Adrenal gland (tissue), 12 donors: ENCODE results near the gene U2AF1L4. TPM values are rescaled to one million over a fixed set of nuclear protein-coding genes. Genes with fewer than 3 reads are reported as not detected.

Source experiments
- DNase-seq, 7 donors: peaks; one replicate each; pipeline ENCODE4 v3.0.0-alpha.2; 2019 to 2020
- H3K27ac ChIP-seq, 5 donors: fragments of 200-600 bp; sonication (generic) in 4 of 5; 1 replicate in 3 of 5; 2 replicates in 2 of 5; pipeline versions ENCODE4 v1.5.1 to v1.8.0; 2016 to 2020; ENCODE audit warnings: mild to moderate bottlenecking in 1 of 5
- H3K27me3 ChIP-seq: fragments of 200-600 bp; 2 replicates; pipeline ENCODE4 v1.8.0; 2021
- H3K36me3 ChIP-seq, 2 donors: fragments of 200-600 bp; replicated peaks in 1 of 2; 1 replicate in 1 of 2; 2 replicates in 1 of 2; pipeline versions ENCODE4 v1.5.1 to v1.8.0; 2018 to 2022
- H3K4me1 ChIP-seq, 2 donors: fragments of 200-600 bp; replicated peaks in 1 of 2; 1 replicate in 1 of 2; 2 replicates in 1 of 2; pipeline versions ENCODE4 v1.5.1 to v1.8.0; 2018 to 2021
- H3K4me3 ChIP-seq, 4 donors: fragments of 200-600 bp; sonication (generic) in 3 of 4; one replicate each; pipeline ENCODE4 v1.5.1; 2016 to 2018
- H3K9me3 ChIP-seq, 3 donors: fragments of 200-600 bp; sonication (generic) in 1 of 3; replicated peaks in 1 of 3; 1 replicate in 2 of 3; 2 replicates in 1 of 3; pipeline versions ENCODE4 v1.5.1 to v1.8.0; 2016 to 2021
- POLR2A ChIP-seq, 2 donors: fragments of 450-650 bp; IDR thresholded peaks; one replicate each; pipeline ENCODE4 v1.6.1; 2017; ENCODE audit warnings: antibody characterized with exemption in 2 of 2, mild to moderate bottlenecking in 2 of 2, moderate library complexity in 1 of 2
- WGBS, 4 donors: extraction: QIAGEN DNeasy Blood & Tissue Kit in 2 of 4; methylation state at CpG; one replicate each; pipeline versions ENCODE4 v1.1.5 to v1.1.7; 2013 to 2017; 5-methylcytosine and 5-hydroxymethylcytosine counted together
- intact Hi-C, 2 donors: fragments of 100-400 bp; cut with DNase I; formaldehyde crosslinking; loops; one replicate each; pipeline versions ENCODE4 v1.14.1 to v1.15.0; 2022 to 2023
- polyA plus RNA-seq, 3 donors: library from polyadenylated mRNA; stranded (reverse); fragments of 200-250 nt in 2 of 3; fragments of 350-450 nt in 1 of 3; fragmentation: Illumina TruSeq in 1 of 3; extraction: RNeasy Lipid Tissue Mini Kit (QIAGEN cat#74804) in 1 of 3; gene quantifications; one replicate each; pipeline ENCODE4 v1.2.3, GENCODE V29; 2013 to 2014
- total RNA-seq, 9 donors: library from RNA; depleted of rRNA in 4 of 9; stranded (reverse); fragments of >200 nt in 4 of 9; fragments of 120-200 nt in 1 of 9; fragmentation: NEBNext Ultra II Directional in 1 of 9; extraction: Animal tissue kit (Norgen Biotek cat#: 25700) in 1 of 9; gene quantifications; one replicate each; pipeline versions ENCODE4 v1.1.0 to v1.2.4, GENCODE V29; 2013 to 2023
- TF ChIP-seq, protein P1 (sequence below), 6 experiments: fragments of 450-650 bp in 4 of 6; fragments of 200-600 bp in 2 of 6; sonication (generic) in 1 of 6; IDR thresholded peaks; 1 replicate in 5 of 6; 2 replicates in 1 of 6; pipeline versions ENCODE4 v1.5.1 to v1.8.0; 2016 to 2021; ENCODE audit warnings: antibody characterized with exemption in 6 of 6, mild to moderate bottlenecking in 2 of 6, moderate library complexity in 1 of 6
- donor health status: healthy with polysubstance abuse.
- donor health status: Bipolar disorder and iron deficiency.
- donor health status: DM: yes; HTN: yes; CAD: no.
- donor health status: DM: no; HTN: no; CAD: no.
- donor health status: DM: no; HTN: no; CAD: no.
- donor health status: DM: yes; HTN: yes; CAD: no.

The U2AF1L4 gene
- total and polyA plus RNA-seq, 12 donors = 14.8 to 255 (median 32.8) TPM

DNA sequence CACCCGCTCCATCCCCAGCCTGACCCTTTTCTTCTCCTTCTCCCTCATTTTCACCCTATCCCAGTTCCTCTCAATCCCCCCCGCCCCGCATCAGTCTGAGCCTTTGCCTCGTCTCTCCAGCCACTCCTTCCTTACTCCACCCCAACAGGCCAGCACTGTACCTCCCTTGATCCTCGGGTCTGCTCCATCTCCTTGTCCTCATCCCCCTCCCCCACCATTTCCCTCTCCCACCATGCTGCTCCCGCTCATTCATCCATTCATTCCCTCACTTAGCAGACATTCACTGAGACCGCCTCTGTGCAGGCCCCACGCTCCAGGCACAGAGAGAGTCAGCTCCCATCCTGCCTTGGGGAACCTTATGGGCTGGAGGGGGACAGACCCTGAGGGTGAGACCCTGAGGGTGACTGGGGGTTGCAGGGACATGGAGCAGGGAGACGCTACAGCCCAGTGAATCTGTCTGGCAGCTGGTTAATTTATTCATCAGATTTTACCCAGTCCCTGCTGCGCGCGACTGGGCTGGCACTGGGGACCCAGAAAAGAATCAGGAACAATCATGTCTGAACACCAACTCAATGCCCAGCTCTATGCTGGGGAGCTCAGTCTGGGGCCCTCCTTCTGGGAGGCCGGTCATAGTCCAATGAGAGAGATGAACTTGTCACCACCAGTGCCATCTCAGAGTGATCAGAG is 31.0 kb upstream of the U2AF1L4 start:
- WGBS, 4 donors = 60 to 73% (median 64%) methylated on average over 11 to 13 of the region's 13 CpGs

DNA sequence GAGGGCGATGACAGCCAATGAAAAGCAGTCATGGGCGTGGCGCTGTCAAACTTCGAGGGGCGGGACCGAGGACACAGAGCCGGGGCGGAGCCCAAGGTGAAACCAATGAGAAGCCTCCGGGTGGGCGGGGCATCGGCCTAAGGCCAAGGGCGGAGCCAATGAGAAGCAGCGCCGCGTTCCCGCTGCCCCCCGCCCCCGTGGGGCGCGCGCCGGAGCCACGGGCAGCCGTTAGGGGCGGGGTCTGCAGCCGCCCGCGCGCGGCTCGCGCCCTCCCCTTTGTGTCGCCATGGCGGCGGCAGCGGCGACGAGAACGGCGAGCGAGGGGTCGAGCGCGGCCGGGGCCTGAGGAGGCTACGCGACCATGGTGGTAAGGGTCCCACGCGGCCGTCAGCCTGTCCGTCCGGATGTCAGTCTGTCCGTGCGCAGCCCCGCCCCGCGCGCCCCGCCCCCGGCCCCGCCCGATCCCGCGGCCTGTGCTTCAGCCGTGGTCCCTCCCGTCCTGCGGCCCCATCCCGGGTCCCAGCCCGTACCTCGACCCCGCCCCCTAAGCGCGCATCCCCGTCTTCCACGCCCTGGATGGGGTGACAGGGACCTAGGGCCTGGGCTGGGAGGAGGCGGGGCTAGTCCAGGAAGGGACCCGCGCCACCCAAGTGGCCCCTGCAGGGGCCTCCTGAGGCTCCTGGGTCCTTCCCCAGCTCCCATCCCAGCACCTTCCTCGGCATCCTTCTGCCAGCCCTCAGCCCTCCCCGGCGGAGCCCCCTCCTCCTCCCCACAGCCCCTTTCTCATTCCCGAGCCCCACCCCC is 30.3 kb upstream of the U2AF1L4 start, which contains the start of gene ARHGAP33:
TSS of gene ARHGAP33 (plus strand) at position 267 of the 804 bp plus-strand sequence. CDS start at position 362, 95 bp downstream.
- intact Hi-C loops = no loop called here

More for the DNA sequence above, 31.0 kb upstream of the U2AF1L4 start:
- intact Hi-C loops = no loop called here
- Histone ChIP-seq H3K4me1 (peaks cover 0 to 5% of the 10 kb centered on the region in 2 donors), H3K4me3 (peak overlapping the region in 2 of 4 donors; percentile 87 to 99), H3K36me3 (peaks cover 0 to 6% of the 10 kb centered on the region in 2 donors), H3K9me3 (no peaks in the 10 kb centered on the region), H3K27ac (no peak overlapping the region), H3K27me3 (no peaks in the 10 kb centered on the region)
- no peak for DNase-seq
- no peak for TF ChIP-seq POLR2A (IDR thresholded peaks at IDR 0.05)
- TF ChIP-seq, protein P1, sequence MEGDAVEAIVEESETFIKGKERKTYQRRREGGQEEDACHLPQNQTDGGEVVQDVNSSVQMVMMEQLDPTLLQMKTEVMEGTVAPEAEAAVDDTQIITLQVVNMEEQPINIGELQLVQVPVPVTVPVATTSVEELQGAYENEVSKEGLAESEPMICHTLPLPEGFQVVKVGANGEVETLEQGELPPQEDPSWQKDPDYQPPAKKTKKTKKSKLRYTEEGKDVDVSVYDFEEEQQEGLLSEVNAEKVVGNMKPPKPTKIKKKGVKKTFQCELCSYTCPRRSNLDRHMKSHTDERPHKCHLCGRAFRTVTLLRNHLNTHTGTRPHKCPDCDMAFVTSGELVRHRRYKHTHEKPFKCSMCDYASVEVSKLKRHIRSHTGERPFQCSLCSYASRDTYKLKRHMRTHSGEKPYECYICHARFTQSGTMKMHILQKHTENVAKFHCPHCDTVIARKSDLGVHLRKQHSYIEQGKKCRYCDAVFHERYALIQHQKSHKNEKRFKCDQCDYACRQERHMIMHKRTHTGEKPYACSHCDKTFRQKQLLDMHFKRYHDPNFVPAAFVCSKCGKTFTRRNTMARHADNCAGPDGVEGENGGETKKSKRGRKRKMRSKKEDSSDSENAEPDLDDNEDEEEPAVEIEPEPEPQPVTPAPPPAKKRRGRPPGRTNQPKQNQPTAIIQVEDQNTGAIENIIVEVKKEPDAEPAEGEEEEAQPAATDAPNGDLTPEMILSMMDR (IDR thresholded peaks at IDR 0.05) = no peak

DNA sequence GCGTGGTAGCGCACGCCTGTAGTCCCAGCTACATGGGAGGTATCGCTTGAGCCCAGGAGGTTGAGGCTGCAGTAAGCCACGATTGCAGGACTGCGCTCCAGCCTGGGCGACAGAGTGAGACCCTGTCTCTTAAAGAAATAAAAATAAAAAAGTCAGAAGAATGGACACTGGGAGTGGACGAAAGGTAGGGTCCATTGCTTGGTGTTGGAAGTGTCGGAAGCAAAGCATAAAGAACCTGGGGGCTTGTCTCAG is 29.8 kb upstream of the U2AF1L4 start:
- TF ChIP-seq, protein P1 (IDR thresholded peaks at IDR 0.05) = no peak
- no peak for TF ChIP-seq POLR2A (IDR thresholded peaks at IDR 0.05)

More for the DNA sequence above, 30.3 kb upstream of the U2AF1L4 start, which contains the start of gene ARHGAP33:
- H3K27ac ChIP-seq = peak within 1 kb of the TSS in 1 of 5 donors; percentile 58
- H3K27me3 ChIP-seq = no peaks in the 10 kb centered on the region
- WGBS, 4 donors = 0 to 1% (median 0%) methylated on average over 9 to 81 of the region's 82 CpGs
- peak within 1 kb of the TSS in 2 of 4 donors; percentile 87 to 99 for H3K4me3 ChIP-seq
- H3K9me3 ChIP-seq = no peaks in the 10 kb centered on the region
- peaks cover 0 to 6% of the 10 kb centered on the region in 2 donors for H3K36me3 ChIP-seq
- DNase-seq = peak; percentile 98 to 100 (median 99)
- no peak for TF ChIP-seq POLR2A (IDR thresholded peaks at IDR 0.05)
- TF ChIP-seq, protein P1 (IDR thresholded peaks at IDR 0.05) = no peak
- H3K4me1 ChIP-seq = peaks cover 0 to 5% of the 10 kb centered on the region in 2 donors

DNA sequence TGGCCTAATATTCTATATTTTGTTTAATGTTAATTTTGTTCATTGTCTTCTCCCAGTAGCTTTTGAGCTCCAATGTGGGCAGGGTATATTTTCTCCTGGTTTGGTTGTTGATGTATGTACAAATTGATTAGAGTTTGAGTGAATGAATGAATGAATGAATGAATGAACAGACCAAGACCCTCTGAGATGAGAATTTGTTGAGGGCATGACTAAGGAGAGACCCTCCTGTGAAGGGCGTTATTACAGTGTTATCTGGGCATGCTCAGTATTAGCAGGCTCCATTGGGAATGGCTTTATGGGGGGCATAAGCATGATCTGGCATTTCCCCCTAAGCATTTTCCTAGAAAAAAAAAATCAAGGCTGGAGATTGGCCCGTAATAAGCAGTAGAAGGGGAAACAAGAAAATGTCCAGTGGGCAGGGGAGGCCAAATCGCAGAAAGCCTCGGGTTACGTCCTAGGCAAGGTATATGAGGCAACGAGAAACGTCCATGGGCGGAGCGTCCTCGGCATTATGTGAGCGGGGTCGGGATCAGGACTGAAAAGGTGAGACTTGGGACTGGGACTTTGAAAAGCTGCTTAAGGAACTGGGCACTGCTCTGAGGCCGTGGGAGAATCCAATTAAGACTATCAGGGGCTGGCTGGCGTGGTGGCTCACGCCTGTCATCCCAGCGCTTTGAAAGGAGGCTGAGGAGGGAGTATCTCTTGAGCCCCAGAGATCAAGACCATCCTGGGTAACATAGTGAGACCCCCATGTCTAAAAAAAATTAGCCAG is 29.2 kb upstream of the U2AF1L4 start:
- no peaks in the 10 kb centered on the region for H3K9me3 ChIP-seq
- DNase-seq = no peak
- intact Hi-C loops = no loop called here
- peak overlapping the region in 1 of 4 donors; percentile 99 for H3K4me3 ChIP-seq
- no peak for TF ChIP-seq POLR2A (IDR thresholded peaks at IDR 0.05)
- TF ChIP-seq, protein P1 (IDR thresholded peaks at IDR 0.05) = no peak
- WGBS, 4 donors = 37 to 54% (median 43%) methylated on average over 14 to 16 of the region's 16 CpGs
- no peaks in the 10 kb centered on the region for H3K27me3 ChIP-seq
- H3K27ac ChIP-seq = no peak overlapping the region
- H3K36me3 ChIP-seq = no peaks in the 10 kb centered on the region
- H3K4me1 ChIP-seq = peaks cover 0 to 5% of the 10 kb centered on the region in 2 donors

More for the DNA sequence above, 29.8 kb upstream of the U2AF1L4 start:
- H3K9me3 ChIP-seq = no peaks in the 10 kb centered on the region
- no peak overlapping the region for H3K27ac ChIP-seq
- H3K36me3 ChIP-seq = peaks cover 0 to 1% of the 10 kb centered on the region in 2 donors
- H3K4me1 ChIP-seq = peaks cover 0 to 5% of the 10 kb centered on the region in 2 donors
- H3K27me3 ChIP-seq = no peaks in the 10 kb centered on the region
- H3K4me3 ChIP-seq = peak overlapping the region in 1 of 4 donors; percentile 99
- DNase-seq = no peak
- 13 to 25% (median 20%) methylated on average over 9 of the region's 9 CpGs for WGBS, 4 donors
- intact Hi-C loops = no loop called here
